Calu3 (cell line): ENCODE data around the gene HBZ. TPM values are rescaled to one million over a fixed set of nuclear protein-coding genes. Genes with fewer than 3 reads are reported as not detected.

Source experiments
- BruUV-seq: library from RNA; stranded (reverse); fragments of 400-500 nt; replicated peaks from 2 replicates; lab custom pipeline; 2021; lab: Mats Ljungman, UMichigan
- CTCF ChIA-PET: fragments of 300-600 bp; sonication (Branson Sonifier 250); formaldehyde crosslinking; loops from one replicate; lab custom pipeline; 2022; ENCODE audit warnings: antibody characterized with exemption; lab: Charles Lee
- DNase-seq: peaks from one replicate; pipeline ENCODE4 v3.0.0; 2022
- H3K27ac Mint-ChIP-seq: one replicate; pipeline ENCODE4 v1.8.0; 2022; ENCODE audit warnings: mixed read lengths; ENCODE audit not compliant: unreplicated experiment
- H3K27me3 Mint-ChIP-seq: one replicate; pipeline ENCODE4 v1.8.0; 2022; ENCODE audit warnings: mixed read lengths; ENCODE audit not compliant: unreplicated experiment
- H3K36me3 Mint-ChIP-seq: one replicate; pipeline ENCODE4 v1.8.0; 2022; ENCODE audit warnings: mild to moderate bottlenecking, moderate library complexity, mixed read lengths; ENCODE audit not compliant: insufficient read depth, unreplicated experiment
- H3K4me1 Mint-ChIP-seq: one replicate; pipeline ENCODE4 v1.8.0; 2022; ENCODE audit warnings: mild to moderate bottlenecking, low read depth, mixed read lengths; ENCODE audit not compliant: unreplicated experiment
- H3K4me3 Mint-ChIP-seq: one replicate; pipeline ENCODE4 v1.8.0; 2022; ENCODE audit warnings: mild to moderate bottlenecking, low read depth, moderate library complexity, mixed read lengths; ENCODE audit not compliant: unreplicated experiment
- H3K9me3 Mint-ChIP-seq: one replicate; pipeline ENCODE4 v1.8.0; 2022; ENCODE audit warnings: low read depth, mixed read lengths; ENCODE audit not compliant: unreplicated experiment
- CTCF ChIP-seq: fragments of 200-600 bp; IDR thresholded peaks from one replicate; pipeline ENCODE4 v1.8.0; 2022; ENCODE audit warnings: antibody characterized with exemption; ENCODE audit not compliant: unreplicated experiment
- intact Hi-C: fragments of 100-400 bp; cut with micrococcal nuclease; formaldehyde crosslinking; loops from one replicate; pipeline ENCODE4 v1.10.0; 2022; ENCODE audit not compliant: unreplicated experiment
- total RNA-seq: library from RNA; stranded (reverse); gene quantifications from 2 replicates; pipeline ENCODE4 v1.2.3, GENCODE V29; 2022

The HBZ gene
- total RNA-seq, 1 experiment from 2014 or later: not detected

- H3K4me3 Mint-ChIP-seq: no peak overlapping the region
- no peak for TF ChIP-seq CTCF
- no TSS peak for BruUV-seq
- H3K27me3 Mint-ChIP-seq: no peaks in the 10 kb centered on the region
- no peak overlapping the region for H3K27ac Mint-ChIP-seq
- no peaks in the 10 kb centered on the region for H3K9me3 Mint-ChIP-seq
- H3K4me1 Mint-ChIP-seq: no peaks in the 10 kb centered on the region
- CTCF ChIA-PET: no interaction called here
- intact Hi-C loops: no loop called here
- DNase-seq: no peak
- H3K36me3 Mint-ChIP-seq: peaks cover 8% of the 10 kb centered on the region
Observed at GRCh38 chr16:130533-131173, 21.8 kb upstream of the HBZ start.

GRCh38 chr16:132120-132519, 20.3 kb upstream of the HBZ start:
- no peaks in the 10 kb centered on the region for H3K9me3 Mint-ChIP-seq
- H3K4me1 Mint-ChIP-seq: no peaks in the 10 kb centered on the region
- no peak for DNase-seq
- no peak overlapping the region for H3K4me3 Mint-ChIP-seq
- no peak overlapping the region for H3K27ac Mint-ChIP-seq
- CTCF ChIA-PET: no interaction called here
- BruUV-seq: no TSS peak
- H3K27me3 Mint-ChIP-seq: no peaks in the 10 kb centered on the region
- peaks cover 16% of the 10 kb centered on the region for H3K36me3 Mint-ChIP-seq
- intact Hi-C loops: no loop called here
- TF ChIP-seq CTCF: no peak

- DNase-seq: no peak
- H3K9me3 Mint-ChIP-seq: no peaks in the 10 kb centered on the region
- intact Hi-C loops: no loop called here
- H3K27ac Mint-ChIP-seq: no peak overlapping the region
- CTCF ChIA-PET: interaction anchor here (1.4 kb wide), 1 partner anchor 68 kb away, joined by 4 read pairs; no protein-coding TSS in a partner anchor
- no peak overlapping the region for H3K4me3 Mint-ChIP-seq
- no peaks in the 10 kb centered on the region for H3K27me3 Mint-ChIP-seq
- H3K4me1 Mint-ChIP-seq: no peaks in the 10 kb centered on the region
- H3K36me3 Mint-ChIP-seq: peaks cover 32% of the 10 kb centered on the region
- no peak for TF ChIP-seq CTCF
- BruUV-seq: no TSS peak
Observed at GRCh38 chr16:133716-134115, 18.7 kb upstream of the HBZ start.

- H3K36me3 Mint-ChIP-seq: peaks cover 41% of the 10 kb centered on the region
- peak overlapping the region; percentile 88 for H3K27ac Mint-ChIP-seq
- DNase-seq: no peak
Observed at GRCh38 chr16:138049-138417, 14.4 kb upstream of the HBZ start.

More at GRCh38 chr16:138049-138417, 14.4 kb upstream of the HBZ start:
- peak overlapping the region; percentile 93 for H3K4me3 Mint-ChIP-seq
- no TSS peak for BruUV-seq
- CTCF ChIA-PET: interaction anchor here (0.8 kb wide), 1 partner anchor 590 kb away, joined by 3 read pairs; no protein-coding TSS in a partner anchor
- no peaks in the 10 kb centered on the region for H3K4me1 Mint-ChIP-seq
- intact Hi-C loops: no loop called here
- no peak for TF ChIP-seq CTCF
- H3K27me3 Mint-ChIP-seq: no peaks in the 10 kb centered on the region
- no peaks in the 10 kb centered on the region for H3K9me3 Mint-ChIP-seq
